ENCODE measurements around the gene ARHGEF28.

Gene ARHGEF28

DNA sequence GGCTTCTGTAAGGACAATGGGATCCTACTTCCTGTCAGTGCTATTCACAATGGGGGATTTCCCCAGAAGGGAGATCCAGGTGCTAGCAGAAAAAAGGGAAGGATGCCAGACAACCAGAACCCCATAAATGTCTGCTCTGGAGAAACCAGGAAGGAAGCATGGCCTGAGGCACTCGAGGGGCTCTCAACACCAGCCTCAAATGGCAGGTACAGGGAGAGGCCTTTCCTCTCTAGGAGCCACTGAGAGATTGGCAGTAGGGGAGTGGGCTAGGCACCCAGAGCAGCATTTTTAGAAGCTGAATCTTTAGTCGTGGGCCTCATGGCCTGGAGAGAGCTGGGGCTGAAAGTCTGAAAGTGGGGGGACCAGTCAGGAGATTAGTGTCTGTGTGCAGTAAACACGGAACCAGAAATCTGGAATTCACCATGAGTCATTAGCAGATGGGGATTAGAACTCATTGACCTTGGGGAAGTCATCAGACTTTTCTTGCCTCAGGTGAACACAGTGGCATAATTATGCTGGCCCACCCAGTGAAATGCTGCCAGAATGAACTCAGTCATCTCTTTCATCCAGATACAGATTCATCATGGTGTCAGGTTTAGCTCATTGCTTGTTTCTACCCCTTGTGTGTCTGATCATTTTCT, 28.3 kb downstream of the ARHGEF28 start:
- DNase-seq (ENCODE audit: low read depth in 2 of 3, low spot score in 1 of 3): no peak

- DNase-seq (ENCODE audit: low read depth in 2 of 3, low spot score in 1 of 3): no peak
Observed at GRCh38 chr5:73654819-73655318, 28.9 kb downstream of the ARHGEF28 start.

DNA sequence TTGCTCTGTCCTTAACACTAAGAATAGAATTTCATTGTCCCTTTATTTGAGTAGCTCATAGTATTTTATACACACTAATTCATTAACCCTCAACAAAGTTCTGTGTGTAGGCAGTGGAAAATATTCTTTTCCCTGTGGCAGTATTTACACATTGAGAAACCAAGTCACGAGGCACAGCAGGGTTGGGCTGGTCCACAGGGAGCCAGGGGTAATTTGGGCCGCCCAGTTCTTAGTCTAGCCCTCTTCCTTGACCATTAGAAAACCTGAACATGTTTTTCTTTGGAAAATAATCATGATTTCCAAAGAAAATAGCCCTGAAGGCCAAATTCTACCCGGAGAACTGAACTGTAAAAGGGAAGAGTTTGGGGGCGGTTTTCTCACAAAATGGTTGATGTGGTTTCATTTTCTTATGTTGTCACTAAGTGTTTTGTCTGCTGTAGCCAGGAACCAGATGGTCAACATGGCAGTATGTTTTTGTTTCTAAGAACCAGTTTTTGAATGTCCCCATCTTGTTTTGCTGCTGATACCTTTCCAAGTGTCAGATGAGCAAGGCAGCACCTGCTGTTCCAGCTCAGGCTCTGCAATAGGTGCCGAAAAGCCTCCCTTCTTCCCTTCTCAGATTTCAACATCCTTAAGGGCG, 29.6 kb downstream of the ARHGEF28 start:
- DNase-seq (ENCODE audit: low read depth in 2 of 3, low spot score in 1 of 3): no peak

- no peak for DNase-seq (ENCODE audit: low read depth in 2 of 3, low spot score in 1 of 3)
Observed at GRCh38 chr5:73661753-73662152, 35.8 kb downstream of the ARHGEF28 start.

GRCh38 chr5:73663161-73663859, 37.3 kb downstream of the ARHGEF28 start:
- DNase-seq (ENCODE audit: low read depth in 2 of 3, low spot score in 1 of 3): no peak

DNA sequence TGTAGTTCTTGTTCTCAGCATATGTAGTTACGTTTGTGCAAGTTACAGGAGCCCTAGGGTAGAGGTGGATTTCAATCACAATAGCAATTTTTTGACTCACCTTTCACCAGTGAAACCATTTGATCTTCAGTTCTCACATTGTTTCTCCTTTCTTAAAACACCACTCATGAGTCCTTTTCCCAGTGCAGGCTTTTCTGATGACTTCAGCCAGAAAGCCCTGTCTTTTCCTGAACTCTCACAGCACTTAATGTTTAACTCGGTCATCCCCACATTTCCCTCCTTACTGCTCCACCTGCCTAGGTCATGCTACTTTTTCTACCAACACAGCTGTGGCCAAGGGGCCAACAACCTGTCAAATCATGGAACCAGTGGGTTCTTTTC, 37.9 kb downstream of the ARHGEF28 start:
- no peak for DNase-seq (ENCODE audit: low read depth in 2 of 3, low spot score in 1 of 3)

GRCh38 chr5:73664796-73665195, 38.8 kb downstream of the ARHGEF28 start:
- DNase-seq (ENCODE audit: low read depth in 2 of 3, low spot score in 1 of 3): no peak

DNA sequence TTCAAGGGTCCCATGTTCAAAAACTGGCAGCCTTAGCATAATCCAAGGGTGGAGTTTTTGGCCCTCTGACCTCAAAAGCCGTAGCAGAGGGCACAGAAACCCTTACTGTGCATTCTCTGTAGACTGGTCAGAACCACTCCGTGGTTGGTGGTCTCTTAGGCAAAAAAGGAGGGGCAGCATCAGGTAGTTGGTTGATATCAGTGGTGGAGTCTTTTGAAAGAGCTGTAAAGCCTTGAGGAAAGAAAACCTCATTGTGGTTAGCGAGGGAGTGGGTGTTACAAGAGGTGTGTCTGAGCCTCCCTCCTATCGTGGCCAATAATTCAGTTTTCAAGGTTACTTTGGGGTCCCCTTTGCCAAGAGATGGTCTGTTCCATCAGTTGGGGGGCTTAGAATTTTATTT, 40.9 kb downstream of the ARHGEF28 start:
- DNase-seq (ENCODE audit: low read depth in 2 of 3, low spot score in 1 of 3): no peak

DNA sequence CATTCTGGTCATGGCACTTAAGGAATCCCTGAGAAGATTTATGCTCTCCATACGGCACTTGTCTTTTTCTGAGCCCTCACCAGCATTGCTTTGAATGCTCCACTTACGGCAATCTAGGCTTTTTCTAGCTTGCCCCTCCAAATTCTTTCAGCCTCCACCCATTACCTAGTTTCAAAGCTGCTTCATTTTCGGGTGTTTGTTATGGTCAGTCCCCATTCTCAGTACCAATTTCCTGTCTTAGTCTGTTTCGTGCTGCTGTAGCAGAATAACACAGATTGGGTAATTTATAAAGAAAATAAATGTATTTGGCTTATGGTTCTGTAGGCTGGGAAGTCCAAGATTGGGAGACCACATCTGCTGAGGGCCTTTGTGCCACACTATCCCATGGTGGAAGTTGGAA, 42.0 kb downstream of the ARHGEF28 start:
- DNase-seq (ENCODE audit: low read depth in 2 of 3, low spot score in 1 of 3): no peak

DNA sequence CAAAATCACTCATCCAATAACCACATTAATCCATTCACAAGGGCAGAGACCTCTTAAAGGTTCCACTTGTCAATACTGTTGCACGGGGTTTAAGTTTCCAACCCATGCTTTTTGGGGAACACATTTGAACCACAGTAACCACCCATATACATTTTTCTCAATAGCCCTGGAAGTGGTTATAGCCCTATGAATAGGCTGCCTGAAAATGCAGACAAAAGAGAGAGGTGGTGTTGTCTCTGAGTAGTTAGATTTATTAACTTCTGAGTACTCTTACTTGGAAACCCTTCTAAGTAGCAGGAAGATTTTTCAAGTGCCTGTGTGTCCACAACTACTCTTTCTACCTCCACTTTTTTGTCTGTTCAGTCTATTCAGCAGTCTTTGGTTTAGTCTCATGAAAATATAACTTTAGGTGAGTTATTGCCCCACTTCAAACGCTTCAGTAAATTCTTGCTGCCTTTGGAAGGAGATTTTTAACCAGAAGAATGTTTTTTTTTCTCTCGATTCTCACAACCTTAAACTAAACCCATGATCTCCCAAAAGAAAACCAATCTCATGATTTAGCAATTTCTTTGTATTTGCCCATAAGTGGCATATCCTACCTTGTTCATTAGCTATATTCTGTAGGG, 42.6 kb downstream of the ARHGEF28 start:
- no peak for DNase-seq (ENCODE audit: low read depth in 2 of 3, low spot score in 1 of 3)

DNA sequence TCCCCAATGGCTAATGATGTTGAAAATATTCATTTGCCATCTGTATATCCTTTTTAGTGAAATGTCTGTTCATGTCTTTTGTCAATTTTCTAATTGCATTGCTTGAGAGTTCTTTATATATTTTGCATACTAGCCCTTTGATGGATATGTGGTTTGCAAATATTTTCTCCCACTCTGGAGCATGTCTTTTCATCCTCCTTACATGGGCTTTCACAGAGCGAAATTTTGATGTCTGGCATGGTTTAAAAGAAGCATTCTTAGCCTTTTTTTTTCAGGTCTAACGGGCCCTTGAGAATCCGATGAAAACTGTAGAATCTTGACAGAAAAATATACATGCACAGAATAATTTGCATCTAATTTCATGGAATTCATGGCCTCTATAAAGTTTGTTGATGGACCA, 44.7 kb downstream of the ARHGEF28 start:
- no peak for DNase-seq (ENCODE audit: low read depth in 2 of 3, low spot score in 1 of 3)

- DNase-seq (ENCODE audit: low read depth in 2 of 3, low spot score in 1 of 3): no peak
Observed at GRCh38 chr5:73672132-73672531, 46.1 kb downstream of the ARHGEF28 start.

- DNase-seq (ENCODE audit: low read depth in 2 of 3, low spot score in 1 of 3): no peak
Observed at GRCh38 chr5:73673161-73673591, 47.2 kb downstream of the ARHGEF28 start.

GRCh38 chr5:73674669-73675004, 48.6 kb downstream of the ARHGEF28 start:
- DNase-seq (ENCODE audit: low read depth in 2 of 3, low spot score in 1 of 3): no peak

DNA sequence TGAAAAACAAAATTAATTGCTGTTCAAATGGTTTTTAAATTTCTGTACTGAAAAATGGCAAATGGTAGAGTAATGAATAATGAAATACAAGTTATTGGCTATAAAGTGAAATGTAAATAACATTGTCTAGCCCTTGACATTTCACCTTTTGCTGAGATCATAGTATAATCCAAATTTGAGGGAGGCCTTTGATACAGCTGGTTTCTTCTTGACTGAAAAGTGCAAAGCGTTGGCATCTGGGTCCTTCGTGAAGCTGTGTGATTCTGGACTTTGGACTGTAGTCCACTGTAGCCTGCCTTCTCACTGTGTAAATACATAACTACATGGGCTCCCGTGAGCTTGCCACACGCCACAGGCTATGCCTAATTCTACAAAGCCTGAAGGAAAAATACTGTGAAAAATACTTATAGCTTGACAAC, 52.3 kb downstream of the ARHGEF28 start:
- no peak for DNase-seq (ENCODE audit: low read depth in 2 of 3, low spot score in 1 of 3)

DNA sequence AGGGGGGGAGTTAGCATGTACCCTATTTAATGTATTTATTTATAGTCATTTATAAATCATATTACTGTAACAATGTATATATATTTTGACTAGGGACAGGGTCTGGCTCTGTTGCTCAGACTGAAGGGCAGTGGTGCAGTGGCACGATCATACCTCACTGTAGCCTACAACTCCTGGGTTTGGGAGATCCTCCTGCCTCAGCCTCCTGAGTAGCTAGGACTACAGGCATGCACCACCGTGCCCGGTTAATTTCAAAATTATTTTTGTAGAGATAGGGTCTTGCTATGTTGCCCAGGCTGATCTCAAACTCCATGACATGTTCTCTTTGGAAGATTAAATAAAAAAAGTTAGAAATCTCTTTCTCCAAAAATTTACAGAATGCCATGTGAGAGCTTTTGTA, 52.8 kb downstream of the ARHGEF28 start:
- no peak for DNase-seq (ENCODE audit: low read depth in 2 of 3, low spot score in 1 of 3)

DNA sequence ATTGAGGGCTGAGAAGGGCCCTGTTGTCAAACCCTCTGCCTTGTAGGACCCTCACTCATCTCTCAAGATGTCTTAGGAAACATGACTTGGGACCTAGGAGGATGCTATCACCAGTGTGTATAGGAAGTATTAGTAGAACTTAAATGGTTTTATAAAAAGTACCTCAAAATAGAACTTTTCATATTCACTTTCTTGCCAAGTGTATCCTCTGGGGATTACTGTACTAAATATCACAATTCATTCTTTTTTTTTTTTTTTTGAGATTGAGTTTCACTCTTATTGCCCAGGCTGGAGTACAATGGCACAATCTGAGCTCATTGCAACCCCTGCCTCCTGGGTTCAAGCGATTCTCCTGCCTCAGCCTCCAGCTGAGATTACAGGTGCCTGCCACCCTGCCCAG, 56.2 kb downstream of the ARHGEF28 start:
- no peak for DNase-seq (ENCODE audit: low read depth in 2 of 3, low spot score in 1 of 3)

- DNase-seq (ENCODE audit: low read depth in 2 of 3, low spot score in 1 of 3): no peak
Observed at GRCh38 chr5:73684691-73685090, 58.7 kb downstream of the ARHGEF28 start.

- no peak for DNase-seq (ENCODE audit: low read depth in 2 of 3, low spot score in 1 of 3)
Observed at GRCh38 chr5:73686912-73687311, 60.9 kb downstream of the ARHGEF28 start.

GRCh38 chr5:73687357-73687756, 61.4 kb downstream of the ARHGEF28 start:
- no peak for DNase-seq (ENCODE audit: low read depth in 2 of 3, low spot score in 1 of 3)

GRCh38 chr5:73690015-73690414, 64.0 kb downstream of the ARHGEF28 start:
- no peak for DNase-seq (ENCODE audit: low read depth in 2 of 3, low spot score in 1 of 3)
